Activated CD8-positive, alpha-beta memory T cell treated with anti-CD3 and anti-CD28 coated beads, Interleukin-2, amount 10 ng/mL, durations not matched to agents 7 days and 5 days (primary cell): Measurements from ENCODE around the gene PEX5L. TPM values are rescaled to one million over a fixed set of nuclear protein-coding genes. Genes with fewer than 3 reads are reported as not detected.
"Not testable (repeated sequence)": the region's sequence is repeated elsewhere in the genome, so short reads cannot be mapped to it uniquely, and the experiment has no call there.

Experiments
- ATAC-seq: fragments of 150-1000 bp; cut with Tn5 transposase; one replicate; pipeline ENCODE4 v1.10.0; 2021; ENCODE audit warnings: moderate library complexity
- CTCF ChIA-PET: fragments of 350-600 bp; sonication (Branson Sonifier 250); formaldehyde crosslinking; loops from one replicate; lab custom pipeline; 2021; ENCODE audit warnings: antibody characterized with exemption; lab: Charles Lee
- DNase-seq: peaks from one replicate; pipeline ENCODE4 v3.0.0-alpha.2; 2020
- H3K27ac Mint-ChIP-seq: one replicate; pipeline ENCODE4 v1.8.0; 2021; ENCODE audit warnings: mild to moderate bottlenecking, mixed read lengths
- H3K27me3 Mint-ChIP-seq: one replicate; pipeline ENCODE4 v1.8.0; 2021; ENCODE audit warnings: mixed read lengths
- H3K36me3 Mint-ChIP-seq: one replicate; pipeline ENCODE4 v1.8.0; 2021; ENCODE audit warnings: mild to moderate bottlenecking, mixed read lengths
- H3K4me1 Mint-ChIP-seq: one replicate; pipeline ENCODE4 v1.8.0; 2021; ENCODE audit warnings: mixed read lengths
- H3K4me3 Mint-ChIP-seq: one replicate; pipeline ENCODE4 v1.8.0; 2021; ENCODE audit warnings: mild to moderate bottlenecking, moderate library complexity, mixed read lengths
- H3K9me3 Mint-ChIP-seq: one replicate; pipeline ENCODE4 v1.8.0; 2022; ENCODE audit warnings: low read depth, mixed read lengths
- total RNA-seq, 2 experiments: library from RNA; stranded (reverse); gene quantifications; one replicate each; pipeline ENCODE4 v1.2.3, GENCODE V29; 2021

The PEX5L gene
- total RNA-seq, 2 experiments from 2014 or later, result 0.56 to 1.1 TPM

DNA sequence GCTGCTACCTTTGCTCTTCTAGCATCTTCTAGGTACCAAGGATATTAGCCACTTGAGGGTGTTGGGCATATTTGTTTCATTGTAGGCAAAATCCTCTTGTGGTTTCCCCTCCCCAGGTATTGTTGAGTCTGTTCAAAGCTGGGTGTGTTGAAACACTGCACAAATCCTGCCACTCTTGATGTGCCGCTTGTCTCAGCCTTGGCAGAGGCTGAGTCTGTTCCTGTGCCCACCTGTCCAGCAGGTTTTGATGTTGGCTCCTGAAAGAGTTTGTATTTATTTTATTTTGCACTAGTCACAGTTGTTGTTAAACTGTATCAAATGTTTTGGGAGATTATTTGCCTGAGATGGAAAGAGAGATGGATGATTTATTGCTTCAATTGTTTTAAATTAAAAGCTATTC is 247.7 kb downstream of the PEX5L start:
- Mint-ChIP-seq H3K27me3 (no peaks in the 10 kb centered on the region), H3K4me3 (no peak overlapping the region), H3K27ac (no peak overlapping the region), H3K36me3 (no peaks in the 10 kb centered on the region), H3K9me3 (no peaks in the 10 kb centered on the region), H3K4me1 (no peaks in the 10 kb centered on the region)
- no peak for ATAC-seq
- CTCF ChIA-PET, result no interaction called here
- no peak for DNase-seq

DNA sequence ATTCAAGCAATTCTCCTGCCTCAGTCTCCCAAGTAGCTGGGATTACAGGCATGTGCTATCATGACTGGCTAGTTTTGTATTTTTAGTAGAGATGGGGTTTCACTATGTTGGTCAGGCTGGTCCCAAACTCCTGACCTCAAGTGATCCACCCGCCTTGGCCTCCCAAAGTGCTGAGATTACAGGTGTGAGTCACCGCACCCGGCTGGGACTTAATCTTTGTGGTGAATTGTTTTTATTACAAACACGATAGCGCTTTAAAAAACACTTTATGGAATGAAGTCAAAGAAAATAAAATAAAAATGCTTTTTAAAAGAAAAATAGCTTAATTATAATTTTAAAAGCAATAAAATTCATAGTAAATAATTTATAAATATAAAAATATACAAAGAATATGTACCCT is 253.9 kb downstream of the PEX5L start:
- H3K4me1 Mint-ChIP-seq, H3K27me3 Mint-ChIP-seq, H3K4me3 Mint-ChIP-seq, DNase-seq, ATAC-seq, H3K27ac Mint-ChIP-seq, H3K9me3 Mint-ChIP-seq: not testable (repeated sequence)
- CTCF ChIA-PET, result interaction anchor here (1.0 kb wide), 1 partner anchor 29 kb away, joined by 3 read pairs; no protein-coding TSS in a partner anchor
- H3K36me3 Mint-ChIP-seq, result peaks cover 11% of the 10 kb centered on the region

DNA sequence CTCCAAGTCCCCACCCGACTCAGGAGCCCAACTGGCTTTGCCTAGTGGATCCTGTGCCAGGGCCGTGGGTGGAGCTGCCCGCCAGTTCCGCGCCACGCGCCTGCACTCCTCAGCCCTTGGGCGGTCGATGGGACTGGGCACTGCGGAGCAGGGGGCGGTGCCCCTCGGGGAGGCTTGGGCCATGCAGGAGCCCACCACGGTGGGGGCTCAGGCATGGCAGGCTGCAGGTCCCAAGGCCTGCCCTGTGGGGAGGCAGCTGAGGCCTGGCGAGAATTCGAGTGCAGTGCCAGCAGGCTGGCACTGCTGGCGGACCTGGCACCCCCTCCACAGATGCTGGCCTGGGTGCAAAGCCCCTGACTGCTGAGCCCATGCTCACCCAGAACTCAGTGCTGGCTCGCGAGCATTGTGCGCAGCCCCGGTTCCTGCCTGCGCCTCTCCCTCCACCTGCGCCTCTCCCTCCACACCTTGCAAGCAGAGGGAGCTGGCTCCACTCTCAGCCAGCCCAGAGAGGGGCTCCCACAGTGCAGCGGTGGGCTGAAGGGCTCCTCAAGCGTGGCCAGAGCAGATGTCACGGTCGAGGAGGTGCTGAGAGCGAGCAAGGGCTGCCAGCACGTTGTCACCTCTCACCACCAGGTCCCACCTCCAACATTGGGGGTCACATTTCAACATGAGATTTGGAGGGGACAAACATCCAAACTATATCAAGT is 261.2 kb downstream of the PEX5L start:
- CTCF ChIA-PET, result no interaction called here
- peaks cover 5% of the 10 kb centered on the region for H3K4me1 Mint-ChIP-seq
- no peaks in the 10 kb centered on the region for H3K27me3 Mint-ChIP-seq

DNA sequence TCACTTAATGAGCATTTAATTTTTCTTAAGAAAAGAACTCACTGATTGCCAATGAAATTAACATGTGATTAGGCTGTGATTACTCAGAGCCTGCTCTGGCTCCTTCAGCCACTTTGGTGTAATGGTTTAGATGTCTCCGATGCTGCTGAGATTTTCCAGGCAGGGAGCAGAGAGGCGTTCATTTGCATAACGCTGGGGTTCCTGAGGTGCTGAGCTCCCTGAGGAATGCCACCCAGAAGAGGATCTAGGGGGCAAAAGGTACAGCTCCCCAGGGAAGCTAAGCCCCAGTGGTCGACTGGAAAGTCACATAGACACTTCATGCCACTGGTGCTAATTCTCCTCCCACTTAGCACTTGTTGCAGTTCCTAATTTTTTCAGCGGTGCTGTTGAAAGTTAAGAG is 264.4 kb downstream of the PEX5L start:
- no peaks in the 10 kb centered on the region for H3K27me3 Mint-ChIP-seq

More for the DNA sequence above, 261.2 kb downstream of the PEX5L start:
- peaks cover 20% of the 10 kb centered on the region for H3K36me3 Mint-ChIP-seq
- no peaks in the 10 kb centered on the region for H3K9me3 Mint-ChIP-seq
- no peak overlapping the region for H3K4me3 Mint-ChIP-seq
- DNase-seq (no peak), ATAC-seq (no peak)
- no peak overlapping the region for H3K27ac Mint-ChIP-seq

DNA sequence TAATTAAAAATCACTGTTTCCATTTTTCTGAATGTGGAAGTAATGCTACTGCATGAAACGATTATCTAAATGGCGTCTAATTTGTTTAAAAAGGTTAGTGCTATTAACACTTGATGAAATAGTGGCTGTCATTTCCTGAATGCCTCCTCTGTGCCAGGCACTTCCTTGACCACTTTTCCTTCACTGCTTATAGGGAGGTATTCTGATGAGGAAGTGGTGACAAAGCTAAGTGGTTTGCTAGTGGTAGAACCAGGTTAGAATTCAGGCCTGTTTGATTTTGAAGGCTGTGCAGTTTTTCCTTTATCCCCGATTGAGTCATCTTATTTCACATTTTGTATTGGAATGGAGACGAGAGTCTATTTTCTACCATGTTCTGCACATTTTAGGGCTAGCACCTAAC is 264.9 kb downstream of the PEX5L start:
- no peaks in the 10 kb centered on the region for H3K27me3 Mint-ChIP-seq
- H3K4me1 Mint-ChIP-seq, result peaks cover 17% of the 10 kb centered on the region
- DNase-seq (no peak), ATAC-seq (no peak)
- no peaks in the 10 kb centered on the region for H3K9me3 Mint-ChIP-seq
- peaks cover 17% of the 10 kb centered on the region for H3K36me3 Mint-ChIP-seq
- no peak overlapping the region for H3K27ac Mint-ChIP-seq
- H3K4me3 Mint-ChIP-seq, result no peak overlapping the region
- CTCF ChIA-PET, result interaction anchor here (1.0 to 1.7 kb wide), 2 partner anchors 22 to 76 kb away, joined by 3 to 4 read pairs; no protein-coding TSS in a partner anchor

More for the DNA sequence above, 264.4 kb downstream of the PEX5L start:
- CTCF ChIA-PET, result interaction anchor here (1.0 kb wide), 1 partner anchor 77 kb away, joined by 3 read pairs; no protein-coding TSS in a partner anchor
- H3K4me3 Mint-ChIP-seq, result no peak overlapping the region
- no peaks in the 10 kb centered on the region for H3K9me3 Mint-ChIP-seq
- DNase-seq (no peak), ATAC-seq (no peak)
- H3K36me3 Mint-ChIP-seq, result peaks cover 14% of the 10 kb centered on the region
- no peak overlapping the region for H3K27ac Mint-ChIP-seq
- peaks cover 17% of the 10 kb centered on the region for H3K4me1 Mint-ChIP-seq

DNA sequence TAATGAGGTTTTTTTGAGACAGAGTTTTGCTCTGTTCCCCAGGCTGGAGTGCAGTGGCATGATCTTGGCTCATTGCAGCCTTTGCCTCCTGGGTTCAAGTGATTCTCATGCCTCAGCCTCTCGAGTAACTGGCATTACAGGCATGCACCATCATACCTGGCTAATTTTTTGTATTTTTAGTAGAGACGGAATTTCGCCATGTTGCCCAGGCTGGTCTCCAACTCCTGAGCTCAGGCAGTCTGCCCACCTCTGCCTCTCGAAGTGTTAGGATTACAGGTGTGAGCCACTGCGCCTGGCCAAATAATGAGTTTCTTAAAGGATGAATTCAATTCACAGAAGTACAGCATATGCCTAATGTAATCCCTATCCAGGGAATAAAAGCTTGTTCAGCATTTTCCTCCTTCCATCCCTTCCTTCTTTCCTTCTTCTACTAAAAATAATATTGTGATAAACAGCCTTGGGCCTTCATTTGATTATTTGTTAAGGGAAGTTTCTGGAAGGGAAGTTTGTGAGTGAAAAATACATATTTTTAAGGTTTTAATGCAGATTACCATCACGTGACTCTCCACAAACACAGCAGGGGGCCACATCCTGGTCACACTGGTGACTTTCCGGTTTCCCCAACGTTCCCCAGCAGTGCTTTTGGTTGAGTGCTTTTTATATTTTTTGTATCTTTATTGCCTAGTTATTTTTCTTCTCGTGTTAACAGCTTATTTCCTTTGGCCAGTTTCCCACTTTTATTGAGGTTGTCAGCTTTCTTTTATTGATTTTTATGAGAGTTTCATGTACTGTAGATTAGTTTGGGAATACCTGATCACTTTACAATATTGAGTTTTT is 267.1 kb downstream of the PEX5L start:
- no peak for ATAC-seq
- Mint-ChIP-seq H3K9me3 (no peaks in the 10 kb centered on the region), H3K27me3 (no peaks in the 10 kb centered on the region), H3K36me3 (peaks cover 18% of the 10 kb centered on the region), H3K4me3 (no peak overlapping the region), H3K4me1 (peaks cover 17% of the 10 kb centered on the region), H3K27ac (peak overlapping the region; percentile 22)
- no peak for DNase-seq
- CTCF ChIA-PET, result interaction anchor here (1.0 kb wide), 1 partner anchor 16 kb away, joined by 3 read pairs; no protein-coding TSS in a partner anchor

DNA sequence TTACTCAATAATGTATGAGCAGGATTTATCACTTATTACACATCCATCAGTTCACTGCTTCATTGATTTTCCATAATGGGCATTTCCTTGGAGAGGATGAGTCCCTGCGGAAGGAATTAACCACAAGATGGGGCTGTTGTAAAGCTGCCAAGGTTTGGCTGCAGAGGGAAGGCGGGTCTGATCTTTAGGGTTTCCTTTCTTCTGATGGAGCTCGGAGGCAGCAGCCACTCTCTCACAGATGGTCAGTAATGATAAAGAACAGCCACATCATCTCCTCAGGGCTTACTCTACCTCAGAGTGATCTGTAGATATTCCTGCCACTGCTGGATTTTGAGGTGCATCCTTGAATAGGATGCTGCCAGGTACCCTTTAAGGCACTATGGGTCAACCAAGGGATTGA is 268.7 kb downstream of the PEX5L start:
- CTCF ChIA-PET, result interaction anchor here (0.7 to 1.2 kb wide), 2 partner anchors 17 to 31 kb away, joined by 3 read pairs; no protein-coding TSS in a partner anchor
- no peak for ATAC-seq
- H3K9me3 Mint-ChIP-seq, result no peaks in the 10 kb centered on the region
- peaks cover 17% of the 10 kb centered on the region for H3K4me1 Mint-ChIP-seq
- no peak overlapping the region for H3K4me3 Mint-ChIP-seq
- no peaks in the 10 kb centered on the region for H3K27me3 Mint-ChIP-seq
- peaks cover 15% of the 10 kb centered on the region for H3K36me3 Mint-ChIP-seq
- H3K27ac Mint-ChIP-seq, result peak overlapping the region; percentile 34
- DNase-seq, result no peak

DNA sequence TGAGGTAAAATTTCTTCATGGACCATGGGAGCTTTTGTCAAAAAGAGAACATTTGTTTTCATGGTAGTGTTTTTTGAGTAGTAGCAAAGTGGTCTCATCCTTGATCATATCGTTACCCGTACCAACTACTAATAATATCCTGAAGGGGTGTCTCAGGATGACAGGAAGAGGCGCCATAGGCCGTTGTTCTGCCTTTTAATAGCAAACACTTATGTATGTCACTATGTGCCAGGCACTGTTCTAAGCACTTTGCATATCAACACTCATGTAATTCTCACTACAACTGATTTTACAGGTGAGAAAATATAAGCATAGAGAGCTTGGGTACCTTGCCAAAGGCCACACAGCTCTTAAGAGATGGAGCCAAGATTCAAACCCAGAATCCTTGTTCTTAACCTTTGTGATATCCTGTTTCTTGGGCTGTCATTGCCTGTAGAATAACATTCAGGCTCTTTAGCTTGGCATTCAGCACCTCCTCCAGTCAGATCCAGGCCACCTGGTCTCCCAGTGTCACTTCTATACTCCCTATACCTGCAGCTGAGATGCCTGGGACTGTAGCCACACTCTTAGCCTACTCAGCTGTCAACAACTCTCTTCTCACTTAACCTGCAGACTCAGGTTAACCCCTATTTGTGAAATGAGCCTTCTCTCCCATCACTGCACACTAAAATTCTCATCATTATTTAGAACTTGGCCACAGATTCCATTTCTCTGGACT is 270.2 kb downstream of the PEX5L start:
- Mint-ChIP-seq H3K27me3 (no peaks in the 10 kb centered on the region), H3K9me3 (no peaks in the 10 kb centered on the region), H3K4me3 (no peak overlapping the region), H3K27ac (no peak overlapping the region), H3K4me1 (peaks cover 13% of the 10 kb centered on the region), H3K36me3 (peaks cover 24% of the 10 kb centered on the region)
- CTCF ChIA-PET, result no interaction called here
- ATAC-seq, result no peak
- no peak for DNase-seq

DNA sequence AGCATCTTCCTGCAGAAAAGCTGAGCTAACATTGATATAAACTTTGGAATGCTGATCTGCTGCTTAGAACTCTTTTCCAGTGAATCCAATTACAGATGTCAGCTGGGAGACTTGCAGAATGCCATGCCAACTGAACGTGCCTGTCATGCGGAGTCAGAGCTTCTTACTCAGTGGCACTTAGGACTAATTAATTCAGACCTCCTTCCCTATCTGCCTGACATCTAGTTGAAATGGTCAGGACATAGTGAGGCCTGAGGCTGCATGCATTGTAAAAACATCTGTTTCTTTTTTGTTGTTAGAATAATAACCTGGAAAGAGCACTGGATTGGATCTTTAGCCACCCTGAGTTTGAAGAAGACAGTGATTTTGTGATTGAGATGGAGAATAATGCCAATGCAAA is 271.3 kb downstream of the PEX5L start:
- DNase-seq (no peak), ATAC-seq (no peak)
- Mint-ChIP-seq H3K36me3 (peaks cover 28% of the 10 kb centered on the region), H3K9me3 (no peaks in the 10 kb centered on the region), H3K27ac (no peak overlapping the region), H3K4me1 (peaks cover 11% of the 10 kb centered on the region), H3K4me3 (no peak overlapping the region), H3K27me3 (no peaks in the 10 kb centered on the region)
- CTCF ChIA-PET, result no interaction called here

DNA sequence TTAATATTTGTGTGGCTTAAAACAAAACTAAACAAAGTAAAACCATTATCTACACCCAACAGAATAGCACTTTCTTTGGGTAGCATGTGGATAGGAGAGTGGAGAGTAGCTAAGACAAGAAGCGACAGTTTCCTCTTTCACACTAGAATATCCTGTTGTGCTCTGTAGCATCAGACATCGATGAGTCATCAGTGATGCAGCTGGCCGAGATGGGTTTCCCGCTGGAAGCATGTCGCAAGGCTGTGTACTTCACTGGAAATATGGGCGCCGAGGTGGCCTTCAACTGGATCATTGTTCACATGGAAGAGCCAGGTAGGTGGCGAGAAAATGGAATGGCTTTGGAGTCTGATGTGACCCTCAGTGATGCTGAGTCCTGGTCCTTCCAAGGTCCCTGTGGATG is 275.8 kb downstream of the PEX5L start:
- H3K27ac Mint-ChIP-seq, result no peak overlapping the region
- peaks cover 31% of the 10 kb centered on the region for H3K36me3 Mint-ChIP-seq
- H3K4me1 Mint-ChIP-seq, result no peaks in the 10 kb centered on the region
- no peak overlapping the region for H3K4me3 Mint-ChIP-seq
- DNase-seq, result no peak
- no peak for ATAC-seq
- H3K27me3 Mint-ChIP-seq, result no peaks in the 10 kb centered on the region
- CTCF ChIA-PET, result no interaction called here
- no peaks in the 10 kb centered on the region for H3K9me3 Mint-ChIP-seq

DNA sequence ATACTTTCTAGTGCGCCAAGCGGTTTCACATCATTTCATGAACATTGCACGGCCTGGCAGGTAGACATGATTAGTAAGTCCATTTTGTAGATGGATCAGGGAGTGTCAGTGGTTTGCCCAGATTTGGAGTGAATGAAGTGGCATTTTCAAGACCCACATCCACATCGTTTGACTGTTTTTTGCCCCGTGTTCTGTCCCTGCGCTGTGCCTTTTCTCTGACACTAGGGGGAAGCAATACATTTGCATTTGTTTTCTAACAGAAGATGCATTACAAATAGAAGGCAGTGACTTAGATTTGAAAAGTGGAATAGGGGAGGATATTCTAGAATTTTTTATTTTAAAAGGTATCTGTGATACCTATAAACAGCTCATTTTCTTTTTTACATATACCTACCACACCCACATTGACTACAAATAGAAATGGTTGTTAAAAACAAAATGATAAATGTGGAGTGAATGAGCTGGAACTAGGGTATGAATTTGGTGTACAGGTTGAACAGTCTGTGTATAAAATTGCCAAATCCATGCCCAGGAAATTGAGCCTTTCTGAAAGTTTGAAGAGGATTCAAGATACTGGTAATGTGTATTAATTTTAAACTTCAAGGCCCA is 285.9 kb downstream of the PEX5L start:
- Mint-ChIP-seq H3K27me3 (no peaks in the 10 kb centered on the region), H3K4me3 (no peak overlapping the region), H3K9me3 (no peaks in the 10 kb centered on the region), H3K36me3 (peaks cover 3% of the 10 kb centered on the region), H3K27ac (no peak overlapping the region), H3K4me1 (no peaks in the 10 kb centered on the region)
- peak; percentile 43 for DNase-seq
- CTCF ChIA-PET, result interaction anchor here (1.0 to 1.5 kb wide), 2 partner anchors 17 to 178 kb away, joined by 3 to 5 read pairs; no protein-coding TSS in a partner anchor
- ATAC-seq, result peak; percentile 57

DNA sequence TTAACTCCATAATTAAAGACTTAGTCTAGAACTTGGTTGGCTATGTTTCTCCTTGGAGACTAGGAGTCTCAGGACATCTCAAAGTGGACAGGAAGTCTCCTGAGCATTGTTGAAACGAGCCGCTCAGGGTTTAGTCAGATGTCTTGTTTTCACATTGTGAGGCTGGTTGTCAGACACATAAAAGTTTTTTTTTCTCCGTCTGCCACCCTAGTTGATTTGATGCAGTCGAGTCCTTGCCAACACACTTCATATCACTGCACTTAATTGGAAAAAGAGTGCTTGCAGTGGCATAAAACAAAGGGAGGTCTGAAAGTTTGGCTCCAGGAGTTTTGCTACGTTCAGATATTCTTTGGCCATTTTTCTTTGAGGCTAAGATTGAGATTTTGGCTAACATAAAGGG is 291.0 kb downstream of the PEX5L start:
- Mint-ChIP-seq H3K27ac (no peak overlapping the region), H3K4me1 (peaks cover 9% of the 10 kb centered on the region), H3K9me3 (no peaks in the 10 kb centered on the region), H3K4me3 (no peak overlapping the region), H3K27me3 (no peaks in the 10 kb centered on the region), H3K36me3 (peaks cover 10% of the 10 kb centered on the region)
- no peak for ATAC-seq
- CTCF ChIA-PET, result no interaction called here
- DNase-seq, result no peak

DNA sequence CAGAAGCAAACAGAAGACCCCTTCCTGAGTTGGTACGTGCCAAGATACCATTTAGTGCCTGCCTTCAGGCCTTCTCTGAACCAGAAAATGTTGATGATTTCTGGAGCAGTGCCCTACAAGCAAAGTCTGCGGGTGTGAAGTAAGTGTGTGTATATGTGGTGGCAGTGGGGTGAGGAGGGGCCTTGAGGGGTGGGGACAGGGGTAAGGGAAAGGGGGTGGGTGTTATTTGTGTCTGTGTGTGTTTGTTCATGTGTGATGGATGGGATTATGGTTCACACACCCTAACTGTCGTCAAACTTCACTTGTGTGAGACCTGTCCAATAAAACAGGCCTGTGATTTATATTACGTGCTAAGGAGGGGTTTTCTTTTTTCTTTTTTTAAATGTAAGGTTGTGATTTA is 291.7 kb downstream of the PEX5L start:
- DNase-seq (no peak), ATAC-seq (no peak)
- H3K4me3 Mint-ChIP-seq, result no peak overlapping the region
- peaks cover 9% of the 10 kb centered on the region for H3K4me1 Mint-ChIP-seq
- no peaks in the 10 kb centered on the region for H3K9me3 Mint-ChIP-seq
- no peaks in the 10 kb centered on the region for H3K27me3 Mint-ChIP-seq
- no peak overlapping the region for H3K27ac Mint-ChIP-seq
- CTCF ChIA-PET, result no interaction called here
- peaks cover 10% of the 10 kb centered on the region for H3K36me3 Mint-ChIP-seq
